Neural cell (in vitro differentiated cells): Measurements from ENCODE around the gene TLR6.

Experiments used
- EP300 ChIP-seq: fragments of 450-650 bp; conservative IDR thresholded peaks from 2 replicates; pipeline ENCODE4 v1.6.1; 2014; ENCODE audit warnings: antibody characterized with exemption, mild to moderate bottlenecking, moderate library complexity; ENCODE audit not compliant: poor library complexity, severe bottlenecking
- EZH2 ChIP-seq: fragments of 200-600, 300-800 bp; shearing (Covaris generic), sonication (generic); IDR thresholded peaks from 2 replicates; pipeline ENCODE4 v1.6.1; 2014; ENCODE audit warnings: antibody characterized with exemption, low read length, borderline replicate concordance, mild to moderate bottlenecking; ENCODE audit not compliant: insufficient read depth, poor library complexity, severe bottlenecking
- MXI1 ChIP-seq: fragments of 450-650 bp; conservative IDR thresholded peaks from 2 replicates; pipeline ENCODE4 v1.6.1; 2014; ENCODE audit warnings: antibody characterized with exemption, mild to moderate bottlenecking; ENCODE audit not compliant: poor library complexity, severe bottlenecking
- POLR2AphosphoS5 ChIP-seq: IDR thresholded peaks from 2 replicates; pipeline ENCODE4 v1.6.1; 2012
- RAD21 ChIP-seq: fragments of 450-650 bp; conservative IDR thresholded peaks from 2 replicates; pipeline ENCODE4 v1.6.1; 2014; ENCODE audit warnings: antibody characterized with exemption, mild to moderate bottlenecking, moderate library complexity
- SMC3 ChIP-seq: fragments of 450-650 bp; conservative IDR thresholded peaks from 2 replicates; pipeline ENCODE4 v1.6.1; 2014; ENCODE audit warnings: antibody characterized with exemption, mild to moderate bottlenecking, moderate library complexity; ENCODE audit not compliant: poor library complexity
- TF ChIP-seq, protein P1 (sequence below): fragments of 450-650 bp; IDR thresholded peaks from 2 replicates; pipeline ENCODE4 v1.5.1; 2014; ENCODE audit warnings: antibody characterized with exemption, mild to moderate bottlenecking, moderate library complexity; ENCODE audit not compliant: poor library complexity, severe bottlenecking
- TF ChIP-seq, protein P2 (sequence below): IDR thresholded peaks from 2 replicates; pipeline ENCODE4 v1.6.1; 2012; ENCODE audit warnings: borderline replicate concordance

DNA sequence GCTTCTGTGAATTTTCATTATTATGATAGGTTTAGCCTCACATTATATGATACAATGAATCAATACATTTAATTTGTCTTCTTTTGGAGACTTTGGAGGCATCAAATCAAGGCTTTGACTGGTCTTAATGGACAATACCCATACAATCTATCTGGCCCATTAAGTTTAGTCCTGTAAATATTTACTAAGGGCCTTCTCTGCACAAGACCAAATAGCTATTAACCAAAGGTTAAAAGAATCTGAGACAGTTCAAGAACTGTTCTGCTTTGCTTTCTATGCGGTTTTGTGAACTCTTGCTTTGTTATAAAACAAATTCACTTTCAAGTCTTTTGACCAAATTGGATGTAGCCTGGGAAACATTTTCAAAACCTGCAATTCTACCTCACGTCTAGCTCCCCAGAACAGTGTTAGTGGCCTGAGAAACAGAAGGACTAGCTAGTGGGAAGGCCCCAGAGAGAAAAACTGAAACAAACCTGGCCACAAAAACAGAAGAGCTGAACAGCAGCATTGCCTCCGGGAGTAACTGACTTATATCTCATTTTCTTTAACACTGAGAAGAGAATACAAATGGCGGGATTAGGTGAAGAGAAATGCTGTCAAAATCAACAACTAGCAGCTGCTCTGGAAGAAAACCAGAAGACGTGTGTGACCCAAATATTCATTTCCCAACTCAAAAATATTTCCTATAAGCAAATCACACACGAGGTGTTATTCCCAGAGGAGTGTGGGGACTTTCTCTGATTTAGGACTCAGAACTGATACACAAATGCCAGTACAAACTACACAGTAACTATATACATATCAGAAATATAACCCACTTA lies 52.6 kb downstream of the TLR6 start:
- TF ChIP-seq, protein P1, sequence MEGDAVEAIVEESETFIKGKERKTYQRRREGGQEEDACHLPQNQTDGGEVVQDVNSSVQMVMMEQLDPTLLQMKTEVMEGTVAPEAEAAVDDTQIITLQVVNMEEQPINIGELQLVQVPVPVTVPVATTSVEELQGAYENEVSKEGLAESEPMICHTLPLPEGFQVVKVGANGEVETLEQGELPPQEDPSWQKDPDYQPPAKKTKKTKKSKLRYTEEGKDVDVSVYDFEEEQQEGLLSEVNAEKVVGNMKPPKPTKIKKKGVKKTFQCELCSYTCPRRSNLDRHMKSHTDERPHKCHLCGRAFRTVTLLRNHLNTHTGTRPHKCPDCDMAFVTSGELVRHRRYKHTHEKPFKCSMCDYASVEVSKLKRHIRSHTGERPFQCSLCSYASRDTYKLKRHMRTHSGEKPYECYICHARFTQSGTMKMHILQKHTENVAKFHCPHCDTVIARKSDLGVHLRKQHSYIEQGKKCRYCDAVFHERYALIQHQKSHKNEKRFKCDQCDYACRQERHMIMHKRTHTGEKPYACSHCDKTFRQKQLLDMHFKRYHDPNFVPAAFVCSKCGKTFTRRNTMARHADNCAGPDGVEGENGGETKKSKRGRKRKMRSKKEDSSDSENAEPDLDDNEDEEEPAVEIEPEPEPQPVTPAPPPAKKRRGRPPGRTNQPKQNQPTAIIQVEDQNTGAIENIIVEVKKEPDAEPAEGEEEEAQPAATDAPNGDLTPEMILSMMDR = no peak
- TF ChIP-seq EZH2 = no peak
- TF ChIP-seq POLR2AphosphoS5 = no peak
- TF ChIP-seq, protein P2, sequence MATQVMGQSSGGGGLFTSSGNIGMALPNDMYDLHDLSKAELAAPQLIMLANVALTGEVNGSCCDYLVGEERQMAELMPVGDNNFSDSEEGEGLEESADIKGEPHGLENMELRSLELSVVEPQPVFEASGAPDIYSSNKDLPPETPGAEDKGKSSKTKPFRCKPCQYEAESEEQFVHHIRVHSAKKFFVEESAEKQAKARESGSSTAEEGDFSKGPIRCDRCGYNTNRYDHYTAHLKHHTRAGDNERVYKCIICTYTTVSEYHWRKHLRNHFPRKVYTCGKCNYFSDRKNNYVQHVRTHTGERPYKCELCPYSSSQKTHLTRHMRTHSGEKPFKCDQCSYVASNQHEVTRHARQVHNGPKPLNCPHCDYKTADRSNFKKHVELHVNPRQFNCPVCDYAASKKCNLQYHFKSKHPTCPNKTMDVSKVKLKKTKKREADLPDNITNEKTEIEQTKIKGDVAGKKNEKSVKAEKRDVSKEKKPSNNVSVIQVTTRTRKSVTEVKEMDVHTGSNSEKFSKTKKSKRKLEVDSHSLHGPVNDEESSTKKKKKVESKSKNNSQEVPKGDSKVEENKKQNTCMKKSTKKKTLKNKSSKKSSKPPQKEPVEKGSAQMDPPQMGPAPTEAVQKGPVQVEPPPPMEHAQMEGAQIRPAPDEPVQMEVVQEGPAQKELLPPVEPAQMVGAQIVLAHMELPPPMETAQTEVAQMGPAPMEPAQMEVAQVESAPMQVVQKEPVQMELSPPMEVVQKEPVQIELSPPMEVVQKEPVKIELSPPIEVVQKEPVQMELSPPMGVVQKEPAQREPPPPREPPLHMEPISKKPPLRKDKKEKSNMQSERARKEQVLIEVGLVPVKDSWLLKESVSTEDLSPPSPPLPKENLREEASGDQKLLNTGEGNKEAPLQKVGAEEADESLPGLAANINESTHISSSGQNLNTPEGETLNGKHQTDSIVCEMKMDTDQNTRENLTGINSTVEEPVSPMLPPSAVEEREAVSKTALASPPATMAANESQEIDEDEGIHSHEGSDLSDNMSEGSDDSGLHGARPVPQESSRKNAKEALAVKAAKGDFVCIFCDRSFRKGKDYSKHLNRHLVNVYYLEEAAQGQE = no peak
- TF ChIP-seq RAD21 = no peak
- no peak for TF ChIP-seq SMC3
- TF ChIP-seq EP300 = no peak
- no peak for TF ChIP-seq MXI1
